Measurements from ENCODE around the gene DENND1A. TPM values are rescaled to one million over a fixed set of nuclear protein-coding genes. Genes with fewer than 3 reads are reported as not detected.

DENND1A gene
- polyA plus RNA-seq, 2 of the 4 experiments (the other 2 are of a cell fraction) = 15.1 to 21.9 TPM

DNA sequence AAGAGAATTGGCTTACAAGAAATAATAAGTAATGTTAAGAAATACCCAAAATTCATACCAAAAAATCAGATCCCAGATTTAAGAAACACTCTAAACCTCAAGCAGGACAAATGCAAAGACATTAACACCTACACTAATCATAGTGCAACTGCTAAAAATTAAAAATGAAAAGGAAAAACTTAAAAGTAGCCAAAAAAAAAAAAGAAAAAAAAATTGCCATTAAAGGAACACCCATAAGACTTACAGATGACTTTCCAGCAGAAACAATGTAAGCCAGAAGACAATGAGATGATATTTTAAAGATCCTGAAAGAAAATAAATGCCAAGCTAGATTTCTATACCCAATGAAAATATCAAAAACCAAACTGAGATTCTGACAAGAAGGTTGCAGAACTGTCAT lies 101.5 kb downstream of the DENND1A start:
- FAIRE-seq = no peak
- Histone ChIP-seq H3K9me3 (peaks cover 46% of the 10 kb centered on the region), H3K4me3 (no peak overlapping the region), H3K4me2 (no peak overlapping the region), H3K4me1 (no peaks in the 10 kb centered on the region), H3K27ac (no peak overlapping the region)
- no peak for TF ChIP-seq CHD4 (IDR thresholded peaks at IDR 0.05; ENCODE audit: borderline replicate concordance)
- no peak for TF ChIP-seq FOXS1 (CRISPR knock-in tag; IDR thresholded peaks at IDR 0.05)
- no peak for TF ChIP-seq FOSB (CRISPR knock-in tag; IDR thresholded peaks at IDR 0.05)
- TF ChIP-seq GATA3 (IDR thresholded peaks at IDR 0.05; ENCODE audit: borderline replicate concordance) = no peak
- no peak for TF ChIP-seq SREBF2 (IDR thresholded peaks at IDR 0.05)
- no peak for TF ChIP-seq PHF8 (IDR thresholded peaks at IDR 0.05; ENCODE audit: borderline replicate concordance, low read depth)
- no peak for TF ChIP-seq ZSCAN20 (CRISPR knock-in tag; IDR thresholded peaks at IDR 0.05)
- TF ChIP-seq JUNB (IDR thresholded peaks at IDR 0.05) = no peak
- TF ChIP-seq, protein P1, sequence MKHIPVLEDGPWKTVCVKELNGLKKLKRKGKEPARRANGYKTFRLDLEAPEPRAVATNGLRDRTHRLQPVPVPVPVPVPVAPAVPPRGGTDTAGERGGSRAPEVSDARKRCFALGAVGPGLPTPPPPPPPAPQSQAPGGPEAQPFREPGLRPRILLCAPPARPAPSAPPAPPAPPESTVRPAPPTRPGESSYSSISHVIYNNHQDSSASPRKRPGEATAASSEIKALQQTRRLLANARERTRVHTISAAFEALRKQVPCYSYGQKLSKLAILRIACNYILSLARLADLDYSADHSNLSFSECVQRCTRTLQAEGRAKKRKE (CRISPR knock-in tag; IDR thresholded peaks at IDR 0.05; ENCODE audit: low read depth) = no peak
- TF ChIP-seq EP300 (IDR thresholded peaks at IDR 0.05) = no peak
- TF ChIP-seq SMC3 (IDR thresholded peaks at IDR 0.05) = no peak
- TF ChIP-seq KDM1A (IDR thresholded peaks at IDR 0.05; ENCODE audit: low read depth) = no peak
- TF ChIP-seq MAZ (IDR thresholded peaks at IDR 0.05; ENCODE audit: borderline replicate concordance, low read depth, low read length) = no peak
- TF ChIP-seq, protein P2, sequence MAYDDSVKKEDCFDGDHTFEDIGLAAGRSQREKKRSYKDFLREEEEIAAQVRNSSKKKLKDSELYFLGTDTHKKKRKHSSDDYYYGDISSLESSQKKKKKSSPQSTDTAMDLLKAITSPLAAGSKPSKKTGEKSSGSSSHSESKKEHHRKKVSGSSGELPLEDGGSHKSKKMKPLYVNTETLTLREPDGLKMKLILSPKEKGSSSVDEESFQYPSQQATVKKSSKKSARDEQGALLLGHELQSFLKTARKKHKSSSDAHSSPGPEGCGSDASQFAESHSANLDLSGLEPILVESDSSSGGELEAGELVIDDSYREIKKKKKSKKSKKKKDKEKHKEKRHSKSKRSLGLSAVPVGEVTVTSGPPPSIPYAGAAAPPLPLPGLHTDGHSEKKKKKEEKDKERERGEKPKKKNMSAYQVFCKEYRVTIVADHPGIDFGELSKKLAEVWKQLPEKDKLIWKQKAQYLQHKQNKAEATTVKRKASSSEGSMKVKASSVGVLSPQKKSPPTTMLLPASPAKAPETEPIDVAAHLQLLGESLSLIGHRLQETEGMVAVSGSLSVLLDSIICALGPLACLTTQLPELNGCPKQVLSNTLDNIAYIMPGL (CRISPR knock-in tag; IDR thresholded peaks at IDR 0.05; ENCODE audit: borderline replicate concordance) = no peak
- no peak for TF ChIP-seq JUN (IDR thresholded peaks at IDR 0.05)
- CTCF ChIA-PET = no interaction called here
- ATAC-seq = no peak
- POLR2A ChIA-PET = no interaction called here
- peak in 1 of 2 experiments; percentile 1 for DNase-seq (ENCODE audit: low read depth in 1 of 2, low spot score in 1 of 2)

DNA sequence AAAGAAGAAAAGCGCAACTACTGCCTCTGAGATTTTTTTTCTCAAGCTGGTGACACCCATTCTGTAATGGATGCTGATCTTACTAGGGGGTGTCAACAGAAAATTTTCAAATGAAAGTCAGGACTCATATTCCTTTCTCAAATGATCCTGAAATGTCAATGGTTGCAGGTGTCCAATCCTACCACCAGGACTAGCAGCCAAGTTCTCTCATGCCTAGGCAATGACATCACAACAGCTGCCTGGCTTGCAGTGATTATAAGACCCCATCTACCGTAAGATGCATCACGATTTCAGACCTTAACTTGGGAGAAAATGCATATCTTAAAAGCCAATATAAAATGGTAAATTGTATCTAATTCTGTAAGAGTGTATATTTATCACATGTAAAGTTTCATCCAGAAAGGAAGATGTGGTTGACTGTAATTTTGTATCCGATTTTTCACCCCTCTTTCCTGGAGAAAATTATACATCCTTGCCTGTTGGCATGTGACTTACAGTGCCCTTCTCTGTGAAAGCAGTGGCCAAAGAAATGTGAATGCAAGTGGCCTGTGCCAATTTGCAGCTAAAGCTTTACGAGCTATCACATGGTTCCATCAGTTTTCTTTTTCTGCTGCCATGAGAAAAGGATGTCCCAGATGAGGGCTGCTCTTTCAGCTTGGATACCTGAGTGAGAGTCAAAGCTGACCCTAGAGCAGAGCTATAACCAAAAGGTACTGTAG lies 104.4 kb downstream of the DENND1A start:
- POLR2A ChIA-PET = no interaction called here
- TF ChIP-seq CHD4 (IDR thresholded peaks at IDR 0.05; ENCODE audit: borderline replicate concordance) = no peak
- TF ChIP-seq EHMT2 (IDR thresholded peaks at IDR 0.05; ENCODE audit: low read depth) = no peak
- TF ChIP-seq ESRRA (IDR thresholded peaks at IDR 0.05; ENCODE audit: borderline replicate concordance, low read length) = no peak
- TF ChIP-seq, protein P3, sequence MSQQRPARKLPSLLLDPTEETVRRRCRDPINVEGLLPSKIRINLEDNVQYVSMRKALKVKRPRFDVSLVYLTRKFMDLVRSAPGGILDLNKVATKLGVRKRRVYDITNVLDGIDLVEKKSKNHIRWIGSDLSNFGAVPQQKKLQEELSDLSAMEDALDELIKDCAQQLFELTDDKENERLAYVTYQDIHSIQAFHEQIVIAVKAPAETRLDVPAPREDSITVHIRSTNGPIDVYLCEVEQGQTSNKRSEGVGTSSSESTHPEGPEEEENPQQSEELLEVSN (IDR thresholded peaks at IDR 0.05; ENCODE audit: borderline replicate concordance, low read depth) = no peak
- no peak for TF ChIP-seq CBX8 (IDR thresholded peaks at IDR 0.05)
- no peak for TF ChIP-seq MAZ (IDR thresholded peaks at IDR 0.05; ENCODE audit: borderline replicate concordance, low read depth, low read length)
- TF ChIP-seq RFX5 (IDR thresholded peaks at IDR 0.05) = no peak
- no peak for TF ChIP-seq PHF8 (IDR thresholded peaks at IDR 0.05; ENCODE audit: borderline replicate concordance, low read depth)
- no peak for TF ChIP-seq EHF (CRISPR knock-in tag; IDR thresholded peaks at IDR 0.05)
- TF ChIP-seq CBX2 (IDR thresholded peaks at IDR 0.05; ENCODE audit: borderline replicate concordance, low read depth) = no peak
- TF ChIP-seq RCOR1 (IDR thresholded peaks at IDR 0.05; ENCODE audit: low read depth, low read length) = no peak
- no peak for TF ChIP-seq FOSB (CRISPR knock-in tag; IDR thresholded peaks at IDR 0.05)
- TF ChIP-seq POLR2A (IDR thresholded peaks at IDR 0.05; ENCODE audit: low read length) = no peak
- CTCF ChIA-PET = interaction anchor here (0.6 to 1.8 kb wide), 4 partner anchors 10 to 594 kb away, joined by 3 to 7 read pairs (median 4); no protein-coding TSS in a partner anchor
- no peak overlapping the region for H3K4me3 ChIP-seq
- H3K27ac ChIP-seq = no peak overlapping the region
- H3K4me2 ChIP-seq = no peak overlapping the region
- no peak for FAIRE-seq
- WGBS (ENCODE audit: missing lambda C conversion rate) = 88% methylated on average over 5 of the region's 5 CpGs
- ATAC-seq = peak in 1 of 2 experiments; percentile 52; a peak in 1 of 6 replicates
- DNase-seq (ENCODE audit: low read depth in 1 of 2, low spot score in 1 of 2) = peak; percentile 11 to 23
- peaks cover 38% of the 10 kb centered on the region for H3K9me3 ChIP-seq
- peaks cover under 1% of the 10 kb centered on the region; the same call in 2 of the 3 replicates for H3K4me1 ChIP-seq
